K562 (cell line): Measurements from ENCODE around the gene HOXC4. TPM values are rescaled to one million over a fixed set of nuclear protein-coding genes. Genes with fewer than 3 reads are reported as not detected.
A peak's percentile ranks its signal among the peaks of the same experiment; 100 is the strongest.

Experiments
- CTCF ChIP-seq, 3 experiments: IDR thresholded peaks in 2 of 3; conservative IDR thresholded peaks in 1 of 3; 2 replicates each; pipeline ENCODE4 v1.5.1; 2011 to 2012; ENCODE audit warnings: low read length in 3 of 3, mild to moderate bottlenecking in 3 of 3, control low read depth in 2 of 3, improper control_type of control experiment in 1 of 3, inconsistent platforms in 1 of 3, low read depth in 1 of 3, mixed read lengths in 1 of 3, moderate library complexity in 1 of 3; ENCODE audit not compliant: insufficient read depth in 2 of 3
- PRDM10 ChIP-seq: fragments of 450-650 bp; IDR thresholded peaks from 2 replicates; pipeline ENCODE4 v1.6.1; 2018; ENCODE audit not compliant: partially characterized antibody
- polyA plus RNA-seq, 8 experiments: library from polyadenylated mRNA; depleted of rRNA in 4 of 8; stranded (reverse) in 5 of 8; unstranded in 3 of 8; fragments of >200 nt; fragmentation: Nextera tagmentation in 2 of 8; fragmentation: Illumina TruSeq in 1 of 8; extraction: Ambion mirVana in 2 of 8; extraction: Trizol in 1 of 8; gene quantifications; 2 replicates each; pipeline versions ENCODE4 v1.2.1 to v1.2.3, GENCODE V29; 2011 to 2014; ENCODE audit warnings: inconsistent platforms in 1 of 8, missing spikeins in 1 of 8
- total RNA-seq, 7 experiments: library from RNA; depleted of rRNA in 6 of 7; stranded (reverse); fragments of >200 nt in 6 of 7; fragmentation: Illumina TruSeq in 2 of 7; extraction: Trizol in 2 of 7; gene quantifications; 2 replicates each; pipeline versions ENCODE4 v1.2.1 to v1.2.3, GENCODE V29; 2011 to 2021; ENCODE audit warnings: low replicate concordance in 1 of 7

HOXC4 gene
- total and polyA plus RNA-seq, 9 of the 15 experiments (the other 6 are each of a cell fraction or from before 2014, with no cell fraction given) = 0.06 to 1.5 (median 0.44) TPM; not detected in 1

GRCh38 chr12:54012631-54013409 is 40.8 kb upstream of the HOXC4 start (continued):
- TF ChIP-seq CTCF (IDR thresholded peaks at IDR 0.05 in 2 of 3, conservative IDR thresholded peaks at IDR 0.05 in 1 of 3; ENCODE audit: insufficient read depth in 2 of 3, low read depth in 1 of 3, low read length in 3 of 3) (peak in 1 of 3 experiments; percentile 23; a peak in 1 of 6 replicates), PRDM10 (peak; percentile 46)
